ENCODE data around the gene EXOC3L4. TPM values are rescaled to one million over a fixed set of nuclear protein-coding genes. Genes with fewer than 3 reads are reported as not detected.

EXOC3L4 gene
- total and polyA plus RNA-seq, 8 donors: 0.63 to 8.9 (median 1.3) TPM

- FAIRE-seq: no peak
- intact Hi-C loops (cut with DNase I): no loop called here
- Histone ChIP-seq H3K4me1 (no peaks in the 10 kb centered on the region), H3K27ac (no peak overlapping the region), H3K27me3 (no peaks in the 10 kb centered on the region), H3K36me3 (no peaks in the 10 kb centered on the region), H3K9me3 (no peaks in the 10 kb centered on the region), H3K4me3 (no peak overlapping the region)
- TF ChIP-seq CTCF (IDR thresholded peaks at IDR 0.05): no peak
- 75 to 77% methylated on average over 7 of the region's 7 CpGs for WGBS, 2 donors
- no peak for ATAC-seq
- no peak for DNase-seq
Observed at GRCh38 chr14:103065861-103066260, 28.7 kb upstream of the EXOC3L4 start.

GRCh38 chr14:103066399-103066798, 28.1 kb upstream of the EXOC3L4 start:
- H3K27ac ChIP-seq: no peak overlapping the region
- ATAC-seq: peak in 2 of 4 donors; percentile 6 to 24
- H3K4me3 ChIP-seq: no peak overlapping the region

GRCh38 chr14:103067231-103067954, 27.1 kb upstream of the EXOC3L4 start:
- WGBS, 2 donors: 59 to 70% methylated on average over 8 of the region's 8 CpGs

More at GRCh38 chr14:103066399-103066798, 28.1 kb upstream of the EXOC3L4 start:
- Histone ChIP-seq H3K4me1 (no peaks in the 10 kb centered on the region), H3K36me3 (no peaks in the 10 kb centered on the region), H3K27me3 (no peaks in the 10 kb centered on the region), H3K9me3 (no peaks in the 10 kb centered on the region)
- 58 to 59% methylated on average over 9 of the region's 9 CpGs for WGBS, 2 donors
- intact Hi-C loops (cut with DNase I): no loop called here
- DNase-seq: no peak
- no peak for FAIRE-seq
- TF ChIP-seq CTCF (IDR thresholded peaks at IDR 0.05): no peak

GRCh38 chr14:103068351-103069073, 26.0 kb upstream of the EXOC3L4 start:
- intact Hi-C loops (cut with DNase I): no loop called here
- Histone ChIP-seq H3K9me3 (no peaks in the 10 kb centered on the region), H3K27ac (no peak overlapping the region), H3K36me3 (no peaks in the 10 kb centered on the region), H3K4me1 (no peaks in the 10 kb centered on the region), H3K27me3 (no peaks in the 10 kb centered on the region), H3K4me3 (no peak overlapping the region)
- no peak for TF ChIP-seq CTCF (IDR thresholded peaks at IDR 0.05)
- WGBS, 2 donors: 64 to 73% methylated on average over 19 to 22 of the region's 22 CpGs
- ATAC-seq (no peak), DNase-seq (peak in 1 of 6 donors; percentile 53), FAIRE-seq (no peak)

More at GRCh38 chr14:103067231-103067954, 27.1 kb upstream of the EXOC3L4 start:
- no peak overlapping the region for H3K27ac ChIP-seq
- TF ChIP-seq CTCF (IDR thresholded peaks at IDR 0.05): no peak
- H3K4me3 ChIP-seq: no peak overlapping the region
- H3K9me3 ChIP-seq: no peaks in the 10 kb centered on the region
- no peak for FAIRE-seq
- no peaks in the 10 kb centered on the region for H3K4me1 ChIP-seq
- intact Hi-C loops (cut with DNase I): no loop called here
- H3K27me3 ChIP-seq: no peaks in the 10 kb centered on the region
- ATAC-seq: peak in 3 of 4 donors; percentile 30 to 62 (median 39)
- DNase-seq: no peak
- no peaks in the 10 kb centered on the region for H3K36me3 ChIP-seq

All from pancreas (tissue), 10 donors.